GM21360 (cell line): Measurements from ENCODE around the gene YES1.
"Not testable (repeated sequence)": the region's sequence is repeated elsewhere in the genome, so short reads cannot be mapped to it uniquely, and the experiment has no call there.

Experiments
- ATAC-seq: cut with Tn5 transposase; IDR thresholded peaks from one replicate; pipeline ENCODE4 v1.9.1; 2021; ENCODE audit warnings: mild to moderate bottlenecking, moderate library complexity; ENCODE audit not compliant: unreplicated experiment

Gene YES1

DNA sequence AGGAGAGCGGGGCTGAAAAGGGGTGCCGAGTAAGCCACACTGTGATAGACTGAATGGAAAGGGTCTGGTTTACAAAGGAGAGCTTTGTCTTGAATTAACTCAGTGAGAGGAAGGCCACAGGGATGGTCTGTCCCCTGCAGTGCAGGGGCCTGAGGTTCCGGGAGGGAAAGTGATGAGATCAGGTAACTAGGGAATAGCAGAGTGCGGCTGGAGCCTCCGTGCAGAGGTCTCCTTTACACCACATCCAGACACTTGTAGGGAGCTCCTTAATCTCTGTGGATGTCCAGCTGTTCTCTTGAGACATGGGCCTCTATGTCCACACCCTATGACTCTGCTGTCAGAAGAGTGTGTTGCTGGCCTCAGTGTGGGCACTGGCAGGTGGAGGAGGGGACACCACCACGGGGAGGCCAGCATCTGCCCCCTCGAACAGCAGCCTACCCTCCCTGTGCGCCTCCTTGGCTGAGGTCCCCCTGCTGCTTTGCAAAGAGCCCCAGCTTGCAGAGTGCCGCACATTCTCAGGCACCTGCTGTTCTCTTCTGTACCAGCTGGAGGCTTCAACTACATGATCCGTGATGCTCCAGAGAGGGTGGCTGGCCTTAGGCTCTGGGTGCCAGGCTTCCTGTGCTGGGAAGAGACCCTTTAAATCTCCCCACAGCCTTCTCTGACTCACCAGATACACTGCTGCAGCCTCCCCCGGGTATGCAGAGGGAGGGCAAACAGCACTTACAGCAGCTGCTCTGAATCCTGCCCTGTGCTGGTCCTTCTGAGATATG lies 125.5 kb downstream of the YES1 start:
- no peak for ATAC-seq

DNA sequence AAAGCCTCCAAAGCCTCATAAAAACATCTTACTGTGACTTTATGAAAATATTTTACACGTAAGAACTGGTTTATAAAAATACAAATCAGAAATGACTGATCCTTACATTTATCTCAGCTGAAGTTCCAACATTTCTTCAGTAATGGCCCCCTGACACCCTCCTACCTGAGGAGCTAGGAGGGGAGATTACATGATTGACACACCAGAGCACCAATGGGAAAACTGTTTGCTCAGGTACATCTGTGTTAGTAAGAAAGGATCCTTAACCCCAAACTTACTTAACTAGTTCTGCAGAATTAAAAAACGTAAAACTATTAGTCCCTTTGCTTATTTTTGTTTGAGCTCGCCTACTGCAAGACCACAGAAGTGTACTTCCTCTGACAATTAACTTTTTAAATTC lies 126.6 kb downstream of the YES1 start:
- no peak for ATAC-seq

GRCh38 chr18:683531-683930 lies 128.5 kb downstream of the YES1 start:
- no peak for ATAC-seq

GRCh38 chr18:682833-683232 lies 129.2 kb downstream of the YES1 start:
- ATAC-seq, result no peak

- not testable (repeated sequence) for ATAC-seq
Observed at GRCh38 chr18:682416-682815, 129.6 kb downstream of the YES1 start.

GRCh38 chr18:681985-682384 lies 130.1 kb downstream of the YES1 start:
- no peak for ATAC-seq

DNA sequence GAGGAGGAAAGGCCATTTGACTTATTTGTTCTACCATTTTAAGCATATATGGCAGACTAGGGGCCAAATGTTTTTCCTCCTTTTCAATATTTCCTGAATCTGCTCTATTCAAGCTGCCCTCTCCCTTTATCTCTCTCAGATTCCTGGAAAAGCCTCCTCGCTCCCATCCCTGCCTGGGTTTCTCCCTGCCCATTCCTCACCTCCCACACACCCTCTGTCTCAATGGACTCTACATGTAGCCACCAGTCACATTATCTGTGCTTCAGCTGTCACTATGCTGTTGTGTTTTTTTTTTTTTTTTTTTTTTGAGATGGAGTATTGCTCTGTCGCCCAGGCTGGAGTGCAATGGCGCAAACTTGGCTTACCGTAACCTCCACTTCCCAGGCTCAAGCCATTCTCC lies 131.7 kb downstream of the YES1 start:
- ATAC-seq, result no peak

- no peak for ATAC-seq
Observed at GRCh38 chr18:679516-679915, 132.5 kb downstream of the YES1 start.

DNA sequence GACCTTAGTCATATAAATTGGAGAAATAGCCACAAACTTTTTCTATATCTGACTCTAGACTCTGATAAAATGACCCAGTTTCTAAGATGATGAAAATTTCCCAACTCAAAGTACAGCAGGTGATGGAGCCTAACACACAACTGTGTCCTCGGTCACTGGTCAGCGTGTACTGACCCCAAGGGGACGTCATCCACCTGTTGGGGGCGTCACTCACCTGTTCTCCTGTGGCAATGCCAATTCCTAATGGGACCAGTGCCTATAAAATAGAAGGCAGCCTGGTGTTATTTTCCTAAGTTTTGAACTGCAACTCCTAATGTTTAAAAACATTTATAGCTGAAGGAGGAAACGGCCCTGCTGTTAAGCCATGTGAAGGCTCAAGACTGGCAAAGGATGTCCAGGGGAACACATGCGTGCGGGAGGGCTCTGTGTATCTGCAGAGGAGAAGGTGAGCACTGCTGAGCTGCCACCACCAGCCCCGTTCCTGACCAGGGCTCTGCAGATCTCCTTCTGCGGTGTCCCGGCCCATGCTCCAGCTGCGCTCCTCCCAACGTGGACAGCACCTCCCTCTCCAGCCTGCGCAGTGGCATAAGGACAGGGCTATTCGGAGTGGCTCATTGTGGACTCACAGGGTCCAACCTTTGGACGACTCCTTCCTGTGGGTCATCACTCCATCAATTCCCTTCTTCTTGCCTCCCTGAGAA lies 133.4 kb downstream of the YES1 start:
- ATAC-seq, result no peak

DNA sequence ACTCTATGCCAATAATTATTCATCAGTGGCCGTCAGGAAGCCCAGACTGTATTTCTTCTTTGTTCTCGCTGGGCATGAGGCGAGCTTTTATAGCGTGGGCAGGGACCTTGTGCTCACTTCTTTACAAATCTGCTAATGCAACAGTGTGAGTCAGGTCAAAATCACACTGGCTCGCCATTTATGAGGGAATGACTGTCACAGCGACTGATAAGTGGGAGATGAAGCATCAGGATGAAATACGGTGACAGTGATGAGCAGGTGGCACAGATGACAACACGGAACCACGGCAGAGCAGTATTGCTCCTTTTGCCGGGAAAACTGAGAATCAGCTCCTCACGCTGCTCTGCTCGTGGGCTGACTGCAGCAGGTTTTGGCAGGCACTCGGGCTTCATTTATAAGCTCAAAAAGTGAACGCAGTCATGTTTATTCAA lies 134.1 kb downstream of the YES1 start:
- no peak for ATAC-seq

- ATAC-seq, result no peak
Observed at GRCh38 chr18:677145-677544, 134.9 kb downstream of the YES1 start.

DNA sequence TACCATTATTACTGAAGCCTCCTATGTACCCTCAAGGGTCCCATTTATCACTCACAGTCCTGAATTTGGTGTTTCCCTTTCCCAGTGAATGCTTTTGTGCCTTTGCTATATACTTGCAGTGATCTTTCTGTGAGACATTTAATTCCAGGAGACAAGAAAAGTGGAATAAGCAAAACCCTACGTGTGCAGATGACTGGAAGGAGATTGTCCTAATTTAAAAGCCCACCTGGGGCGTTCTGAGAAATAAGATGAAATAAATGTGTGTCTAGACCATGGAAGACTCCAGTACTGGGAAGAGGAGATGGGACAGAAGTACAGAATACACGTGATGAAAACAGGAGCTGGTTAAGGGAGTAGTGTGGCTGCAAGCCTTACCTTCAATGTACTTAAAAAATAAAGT lies 135.3 kb downstream of the YES1 start:
- no peak for ATAC-seq

GRCh38 chr18:676069-676468 lies 136.0 kb downstream of the YES1 start:
- ATAC-seq, result no peak

GRCh38 chr18:675307-675706 lies 136.7 kb downstream of the YES1 start:
- no peak for ATAC-seq

- ATAC-seq, result no peak
Observed at GRCh38 chr18:673769-674168, 138.3 kb downstream of the YES1 start.

GRCh38 chr18:673317-673716 lies 138.7 kb downstream of the YES1 start:
- ATAC-seq, result no peak
